Thyroid gland (tissue), 4 donors: ENCODE measurements around the gene THAP4. TPM values are rescaled to one million over a fixed set of nuclear protein-coding genes. Genes with fewer than 3 reads are reported as not detected.

ENCODE experiments used
- DNase-seq, 2 donors: peaks; one replicate each; pipeline ENCODE4 v3.0.0-alpha.2; 2019
- H3K27ac ChIP-seq, 3 donors: fragments of 200-600 bp; sonication (generic); 1 replicate in 2 of 3; 2 replicates in 1 of 3; pipeline ENCODE4 v1.5.1; 2016 to 2019; ENCODE audit warnings: mild to moderate bottlenecking in 1 of 3, moderate library complexity in 1 of 3
- H3K27me3 ChIP-seq: fragments of 200-600 bp; sonication (generic); one replicate; pipeline ENCODE4 v1.5.1; 2019
- H3K36me3 ChIP-seq, 2 donors: fragments of 200-600 bp; sonication (generic); one replicate each; pipeline ENCODE4 v1.5.1; 2016 to 2019
- H3K4me1 ChIP-seq, 2 donors: fragments of 200-600 bp; sonication (generic); one replicate each; pipeline ENCODE4 v1.5.1; 2017 to 2019
- H3K4me3 ChIP-seq, 3 donors: fragments of 200-600 bp; sonication (generic); replicated peaks in 1 of 3; 1 replicate in 2 of 3; 2 replicates in 1 of 3; pipeline ENCODE4 v1.5.1; 2016; ENCODE audit warnings: mild to moderate bottlenecking in 1 of 3
- H3K9me3 ChIP-seq: fragments of 200-600 bp; sonication (generic); one replicate; pipeline ENCODE4 v1.5.1; 2017
- POLR2A ChIP-seq, 2 donors: fragments of 450-650 bp; IDR thresholded peaks; one replicate each; pipeline ENCODE4 v1.6.1; 2017; ENCODE audit warnings: antibody characterized with exemption in 2 of 2, mild to moderate bottlenecking in 2 of 2, moderate library complexity in 1 of 2
- WGBS, 2 donors: methylation state at CpG; one replicate each; pipeline ENCODE4 v1.1.5; 2017; 5-methylcytosine and 5-hydroxymethylcytosine counted together
- intact Hi-C: fragments of 100-400 bp; cut with DNase I; formaldehyde crosslinking; loops from one replicate; pipeline ENCODE4 v1.15.1; 2023
- total RNA-seq, 4 donors: library from RNA; depleted of rRNA; stranded (reverse); fragments of >200 nt; gene quantifications; one replicate each; pipeline ENCODE4 v1.2.3, GENCODE V29; 2016
- TF ChIP-seq, protein P1 (sequence below), 6 experiments: fragments of 200-600 bp in 3 of 6; fragments of 450-650 bp in 3 of 6; sonication (generic) in 3 of 6; IDR thresholded peaks; one replicate each; pipeline ENCODE4 v1.5.1; 2016 to 2019; ENCODE audit warnings: antibody characterized with exemption in 6 of 6, mild to moderate bottlenecking in 2 of 6, inconsistent platforms in 1 of 6, moderate library complexity in 1 of 6

The THAP4 gene
- total RNA-seq, 4 donors from 2014 or later, result 42.9 to 53.6 (median 46.2) TPM

DNA sequence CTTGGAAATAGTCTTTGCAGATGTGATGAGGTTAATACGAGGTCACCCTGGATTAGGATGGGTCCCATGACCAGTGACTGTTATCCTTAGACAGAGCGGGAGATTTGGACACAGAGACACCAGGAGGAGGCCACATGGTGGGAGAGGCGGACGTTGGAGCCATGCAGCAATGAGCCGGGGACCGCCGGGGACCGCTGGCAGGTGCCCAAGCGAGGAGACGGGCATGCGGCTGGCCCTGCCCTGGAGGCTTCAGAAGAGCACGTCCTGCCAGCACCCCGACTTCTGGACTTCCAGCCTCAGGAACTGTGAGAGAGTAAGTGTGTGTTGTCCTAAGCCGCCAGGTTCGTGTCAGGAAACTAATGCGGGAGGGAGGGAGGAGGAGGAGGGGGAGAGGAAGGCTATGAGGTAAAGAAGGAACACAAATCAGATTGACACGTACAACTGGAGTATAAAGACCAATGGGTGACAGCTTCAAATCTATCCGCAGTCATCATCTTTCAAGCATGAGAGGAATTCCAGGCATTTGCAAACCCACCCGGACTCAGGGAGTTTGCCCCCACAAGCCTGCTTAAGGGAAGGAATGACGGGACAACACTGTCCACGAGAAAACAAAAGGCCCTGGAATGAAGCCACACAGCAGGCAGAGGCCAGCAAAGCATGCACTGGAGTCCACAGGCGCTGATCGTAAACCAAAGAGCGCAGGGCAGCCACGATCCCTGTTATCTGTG, 90.0 kb downstream of the THAP4 start:
- Histone ChIP-seq H3K9me3 (no peaks in the 10 kb centered on the region), H3K4me1 (peaks cover 7 to 17% of the 10 kb centered on the region in 2 donors), H3K27ac (no peak overlapping the region), H3K4me3 (no peak overlapping the region), H3K27me3 (no peaks in the 10 kb centered on the region), H3K36me3 (no peaks in the 10 kb centered on the region)
- no peak for DNase-seq
- intact Hi-C loops, result no loop called here
- 45 to 58% methylated on average over 25 of the region's 25 CpGs for WGBS, 2 donors
- TF ChIP-seq, protein P1, sequence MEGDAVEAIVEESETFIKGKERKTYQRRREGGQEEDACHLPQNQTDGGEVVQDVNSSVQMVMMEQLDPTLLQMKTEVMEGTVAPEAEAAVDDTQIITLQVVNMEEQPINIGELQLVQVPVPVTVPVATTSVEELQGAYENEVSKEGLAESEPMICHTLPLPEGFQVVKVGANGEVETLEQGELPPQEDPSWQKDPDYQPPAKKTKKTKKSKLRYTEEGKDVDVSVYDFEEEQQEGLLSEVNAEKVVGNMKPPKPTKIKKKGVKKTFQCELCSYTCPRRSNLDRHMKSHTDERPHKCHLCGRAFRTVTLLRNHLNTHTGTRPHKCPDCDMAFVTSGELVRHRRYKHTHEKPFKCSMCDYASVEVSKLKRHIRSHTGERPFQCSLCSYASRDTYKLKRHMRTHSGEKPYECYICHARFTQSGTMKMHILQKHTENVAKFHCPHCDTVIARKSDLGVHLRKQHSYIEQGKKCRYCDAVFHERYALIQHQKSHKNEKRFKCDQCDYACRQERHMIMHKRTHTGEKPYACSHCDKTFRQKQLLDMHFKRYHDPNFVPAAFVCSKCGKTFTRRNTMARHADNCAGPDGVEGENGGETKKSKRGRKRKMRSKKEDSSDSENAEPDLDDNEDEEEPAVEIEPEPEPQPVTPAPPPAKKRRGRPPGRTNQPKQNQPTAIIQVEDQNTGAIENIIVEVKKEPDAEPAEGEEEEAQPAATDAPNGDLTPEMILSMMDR (IDR thresholded peaks at IDR 0.05), result no peak
- TF ChIP-seq POLR2A (IDR thresholded peaks at IDR 0.05), result no peak

DNA sequence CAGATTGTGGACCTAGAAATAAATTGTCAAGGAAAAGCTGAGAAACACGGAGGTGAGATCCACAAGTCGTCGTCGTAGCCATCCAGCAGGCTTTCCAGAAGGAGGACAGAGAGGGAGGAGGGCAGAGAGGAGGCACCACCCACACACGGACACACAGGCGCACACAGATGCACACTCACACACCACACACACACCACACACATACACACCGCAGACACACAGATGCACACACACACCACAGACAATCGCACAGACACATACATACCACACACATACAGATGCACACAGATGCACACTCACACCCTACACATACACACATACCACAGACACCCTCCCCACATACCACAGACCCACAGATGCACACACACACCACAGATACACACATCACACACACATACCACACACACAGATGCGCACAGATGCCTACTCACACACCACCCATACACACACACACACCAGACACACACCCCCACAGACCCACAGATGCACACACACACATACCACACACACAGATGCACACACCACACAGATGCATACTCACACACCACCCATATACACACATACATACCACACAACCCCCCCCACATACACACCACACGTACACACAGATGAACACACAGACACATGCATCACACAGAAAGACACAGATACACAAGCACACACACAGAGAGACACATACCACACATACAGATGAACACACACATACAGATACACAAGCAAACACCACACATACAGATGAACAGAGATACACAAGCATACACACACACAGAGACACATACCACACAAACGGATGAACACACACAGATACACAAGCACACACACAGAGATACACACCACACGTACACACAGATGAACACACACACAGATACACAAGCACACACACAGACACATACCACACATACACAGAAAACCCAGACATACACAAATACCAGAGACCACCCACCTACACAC, 91.2 kb downstream of the THAP4 start:
- H3K27me3 ChIP-seq, result no peaks in the 10 kb centered on the region
- TF ChIP-seq, protein P1 (IDR thresholded peaks at IDR 0.05), result no peak
- TF ChIP-seq POLR2A (IDR thresholded peaks at IDR 0.05), result no peak
- H3K4me1 ChIP-seq, result peaks cover 15 to 26% of the 10 kb centered on the region in 2 donors
- WGBS, 2 donors, result 79 to 84% methylated on average over 12 of the region's 12 CpGs
- no peak overlapping the region for H3K4me3 ChIP-seq
- intact Hi-C loops, result no loop called here
- no peaks in the 10 kb centered on the region for H3K9me3 ChIP-seq
- no peak overlapping the region for H3K27ac ChIP-seq
- no peak for DNase-seq
- no peaks in the 10 kb centered on the region for H3K36me3 ChIP-seq

DNA sequence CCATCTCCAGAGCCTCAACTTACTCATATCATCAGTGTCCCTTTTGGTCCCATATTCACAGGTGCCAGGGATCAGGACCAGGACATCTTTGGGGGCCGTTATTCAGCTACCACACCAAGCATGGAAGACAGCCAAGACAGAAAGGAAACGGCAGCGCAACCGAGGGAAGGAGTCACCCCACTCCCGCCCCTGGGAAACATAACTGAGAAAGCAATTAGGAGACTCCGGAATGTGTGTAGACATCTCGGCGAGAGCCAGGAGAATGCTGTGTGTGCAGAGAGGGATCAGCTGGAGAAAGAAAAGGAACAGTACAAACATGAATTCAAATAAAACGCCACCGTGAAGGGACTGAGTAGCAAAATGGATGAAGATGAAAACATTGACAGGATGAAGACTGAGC, 91.9 kb downstream of the THAP4 start:
- intact Hi-C loops, result no loop called here
- Histone ChIP-seq H3K9me3 (no peaks in the 10 kb centered on the region), H3K27me3 (no peaks in the 10 kb centered on the region), H3K27ac (no peak overlapping the region), H3K4me3 (no peak overlapping the region), H3K36me3 (no peaks in the 10 kb centered on the region), H3K4me1 (peaks cover 14 to 26% of the 10 kb centered on the region in 2 donors)
- DNase-seq, result no peak
- TF ChIP-seq, protein P1 (IDR thresholded peaks at IDR 0.05), result no peak
- no peak for TF ChIP-seq POLR2A (IDR thresholded peaks at IDR 0.05)
- WGBS, 2 donors, result 60% methylated on average over 10 of the region's 10 CpGs

DNA sequence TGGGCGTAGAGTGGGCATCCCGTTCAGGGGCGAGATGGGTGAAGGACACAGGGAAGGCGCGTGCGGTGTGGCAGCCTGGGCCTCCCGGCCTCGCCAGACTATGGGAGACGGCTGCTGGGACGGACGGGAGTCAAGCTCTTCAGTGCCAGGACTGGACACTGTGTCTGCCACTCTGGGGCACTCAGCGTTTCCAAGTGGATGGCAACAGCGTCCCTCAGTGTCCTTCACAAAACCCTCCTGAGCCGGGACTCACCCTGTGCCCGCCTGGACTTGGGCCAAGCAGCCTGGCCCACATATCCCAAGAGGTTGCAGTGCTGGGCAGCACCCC, 94.7 kb downstream of the THAP4 start:
- no peaks in the 10 kb centered on the region for H3K36me3 ChIP-seq
- H3K9me3 ChIP-seq, result no peaks in the 10 kb centered on the region
- peaks cover 14 to 33% of the 10 kb centered on the region in 2 donors for H3K4me1 ChIP-seq
- H3K4me3 ChIP-seq, result no peak overlapping the region
- H3K27me3 ChIP-seq, result no peaks in the 10 kb centered on the region
- H3K27ac ChIP-seq, result no peak overlapping the region
- TF ChIP-seq, protein P1 (IDR thresholded peaks at IDR 0.05), result no peak
- TF ChIP-seq POLR2A (IDR thresholded peaks at IDR 0.05), result no peak
- intact Hi-C loops, result no loop called here
- 48 to 55% methylated on average over 12 to 15 of the region's 15 CpGs for WGBS, 2 donors
- DNase-seq, result peak; percentile 87 to 92
